HepG2 (cell line): Measurements from ENCODE around the gene ZNRF3. TPM values are rescaled to one million over a fixed set of nuclear protein-coding genes. Genes with fewer than 3 reads are reported as not detected.

Experiments used
- ATRX ChIP-seq: sonication (generic); formaldehyde crosslinking; IDR thresholded peaks from 2 replicates; pipeline ENCODE4 v1.4.0; 2020; ENCODE audit warnings: missing genetic modification reagents, borderline replicate concordance
- CREM ChIP-seq, 2 experiments: sonication (generic) in 1 of 2; formaldehyde crosslinking in 1 of 2; IDR thresholded peaks; 2 replicates each; pipeline versions ENCODE4 v1.4.0 to v1.6.1; 2016 to 2020; ENCODE audit warnings: antibody characterized with exemption in 1 of 2, mild to moderate bottlenecking in 1 of 2, missing genetic modification reagents in 1 of 2
- ESRRA ChIP-seq: sonication (generic); formaldehyde crosslinking; IDR thresholded peaks from 2 replicates; pipeline ENCODE4 v1.5.1; 2020; ENCODE audit warnings: mild to moderate bottlenecking, low read depth, missing genetic modification reagents
- HDAC1 ChIP-seq: sonication (generic); formaldehyde crosslinking; IDR thresholded peaks from 2 replicates; pipeline ENCODE4 v1.5.1; 2020; ENCODE audit warnings: mild to moderate bottlenecking, missing genetic modification reagents
- HNF4G ChIP-seq, 2 experiments: sonication (generic) in 1 of 2; formaldehyde crosslinking in 1 of 2; IDR thresholded peaks; 2 replicates each; pipeline versions ENCODE4 v1.4.0 to v1.6.1; 2011 to 2020; ENCODE audit warnings: borderline replicate concordance in 2 of 2, low read depth in 2 of 2, mild to moderate bottlenecking in 2 of 2, low read length in 1 of 2, missing genetic modification reagents in 1 of 2, moderate library complexity in 1 of 2
- MED1 ChIP-seq: sonication (generic); formaldehyde crosslinking; IDR thresholded peaks from 2 replicates; pipeline ENCODE4 v1.4.0; 2020; ENCODE audit warnings: missing genetic modification reagents
- MEF2D ChIP-seq: sonication (generic); formaldehyde crosslinking; IDR thresholded peaks from 2 replicates; pipeline ENCODE4 v1.5.1; 2020; ENCODE audit warnings: mild to moderate bottlenecking, missing genetic modification reagents
- NCOR1 ChIP-seq: fragments of 200-600 bp; sonication (generic); IDR thresholded peaks from 2 replicates; pipeline ENCODE4 v1.7.0; 2017; ENCODE audit warnings: antibody characterized with exemption, low read length, borderline replicate concordance
- NR2F6 ChIP-seq, 2 experiments: IDR thresholded peaks; 2 replicates each; pipeline ENCODE4 v1.6.1; 2016; ENCODE audit warnings: antibody characterized with exemption in 1 of 2, mild to moderate bottlenecking in 1 of 2
- PAXIP1 ChIP-seq: sonication (generic); formaldehyde crosslinking; conservative IDR thresholded peaks from 2 replicates; pipeline ENCODE4 v1.4.0; 2020; ENCODE audit warnings: mild to moderate bottlenecking, missing genetic modification reagents, moderate library complexity
- POGZ ChIP-seq: sonication (generic); formaldehyde crosslinking; IDR thresholded peaks from 2 replicates; pipeline ENCODE4 v1.4.0; 2020; ENCODE audit warnings: mild to moderate bottlenecking, missing genetic modification reagents
- RARA ChIP-seq: IDR thresholded peaks from 2 replicates; pipeline ENCODE4 v1.6.1; 2016; ENCODE audit warnings: missing genetic modification reagents, missing compliant biosample characterization
- RCOR2 ChIP-seq: IDR thresholded peaks from 2 replicates; pipeline ENCODE4 v1.6.1; 2016; ENCODE audit warnings: missing biosample characterization, missing genetic modification reagents
- RXRB ChIP-seq: IDR thresholded peaks from 2 replicates; pipeline ENCODE4 v1.6.1; 2016; ENCODE audit warnings: borderline replicate concordance, missing genetic modification reagents, missing compliant biosample characterization
- SNAPC5 ChIP-seq: sonication (generic); formaldehyde crosslinking; IDR thresholded peaks from 2 replicates; pipeline ENCODE4 v1.8.1; 2023; ENCODE audit warnings: mild to moderate bottlenecking, missing genetic modification reagents, borderline replicate concordance
- SOX13 ChIP-seq, 3 experiments: fragments of 450-650 bp in 1 of 3; sonication (generic) in 1 of 3; formaldehyde crosslinking in 1 of 3; IDR thresholded peaks in 2 of 3; conservative IDR thresholded peaks in 1 of 3; 2 replicates each; pipeline versions ENCODE4 v1.5.0 to v1.6.1; 2016 to 2020; ENCODE audit warnings: antibody characterized with exemption in 1 of 3, mild to moderate bottlenecking in 1 of 3, missing compliant biosample characterization in 1 of 3, missing genetic modification reagents in 1 of 3, moderate library complexity in 1 of 3
- TCF7 ChIP-seq: sonication (generic); IDR thresholded peaks from 2 replicates; pipeline ENCODE4 v1.6.1; 2016; ENCODE audit warnings: antibody characterized with exemption, low read depth
- XBP1 ChIP-seq: sonication (generic); formaldehyde crosslinking; IDR thresholded peaks from 2 replicates; pipeline ENCODE4 v1.5.0; 2020; ENCODE audit warnings: missing genetic modification reagents
- ZEB1 ChIP-seq: IDR thresholded peaks from 2 replicates; pipeline ENCODE4 v1.6.1; 2012; ENCODE audit warnings: mild to moderate bottlenecking, low read depth, inconsistent platforms; ENCODE audit not compliant: insufficient replicate concordance
- ZNF12 ChIP-seq: sonication (generic); formaldehyde crosslinking; IDR thresholded peaks from 2 replicates; pipeline ENCODE4 v1.5.0; 2020; ENCODE audit warnings: missing genetic modification reagents
- ZNF569 ChIP-seq: sonication (generic); formaldehyde crosslinking; IDR thresholded peaks from 2 replicates; pipeline ENCODE4 v1.5.0; 2020; ENCODE audit warnings: mild to moderate bottlenecking, missing genetic modification reagents, moderate library complexity, borderline replicate concordance
- ZNF746 ChIP-seq: sonication (generic); formaldehyde crosslinking; IDR thresholded peaks from 2 replicates; pipeline ENCODE4 v1.8.0; 2022; ENCODE audit warnings: mild to moderate bottlenecking, missing genetic modification reagents
- polyA plus RNA-seq, 8 experiments: library from polyadenylated mRNA; depleted of rRNA in 3 of 8; stranded (reverse) in 7 of 8; unstranded in 1 of 8; fragments of >200 nt; fragmentation: Illumina TruSeq in 4 of 8; extraction: Trizol in 4 of 8; gene quantifications; 2 replicates each; pipeline versions ENCODE4 v1.2.1 to v1.2.3, GENCODE V29; 2011 to 2016; ENCODE audit warnings: low read depth in 4 of 8, missing spikeins in 1 of 8, mixed read lengths in 1 of 8; ENCODE audit not compliant: insufficient read depth in 1 of 8
- total RNA-seq, 5 experiments: library from RNA; depleted of rRNA; stranded (reverse); fragments of >200 nt; fragmentation: Illumina TruSeq; extraction: Trizol; gene quantifications; 2 replicates each; pipeline ENCODE4 v1.2.3, GENCODE V29; 2016; ENCODE audit warnings: low read depth in 1 of 5
- TF ChIP-seq, protein P1 (sequence below): IDR thresholded peaks from 2 replicates; pipeline ENCODE4 v1.6.1; 2016; ENCODE audit warnings: missing compliant biosample characterization, missing genetic modification reagents, borderline replicate concordance

Gene ZNRF3
- total and polyA plus RNA-seq, 2 of the 13 experiments (the other 11 are each of a cell fraction or from before 2014, with no cell fraction given), result 20.3 to 36.7 TPM

DNA sequence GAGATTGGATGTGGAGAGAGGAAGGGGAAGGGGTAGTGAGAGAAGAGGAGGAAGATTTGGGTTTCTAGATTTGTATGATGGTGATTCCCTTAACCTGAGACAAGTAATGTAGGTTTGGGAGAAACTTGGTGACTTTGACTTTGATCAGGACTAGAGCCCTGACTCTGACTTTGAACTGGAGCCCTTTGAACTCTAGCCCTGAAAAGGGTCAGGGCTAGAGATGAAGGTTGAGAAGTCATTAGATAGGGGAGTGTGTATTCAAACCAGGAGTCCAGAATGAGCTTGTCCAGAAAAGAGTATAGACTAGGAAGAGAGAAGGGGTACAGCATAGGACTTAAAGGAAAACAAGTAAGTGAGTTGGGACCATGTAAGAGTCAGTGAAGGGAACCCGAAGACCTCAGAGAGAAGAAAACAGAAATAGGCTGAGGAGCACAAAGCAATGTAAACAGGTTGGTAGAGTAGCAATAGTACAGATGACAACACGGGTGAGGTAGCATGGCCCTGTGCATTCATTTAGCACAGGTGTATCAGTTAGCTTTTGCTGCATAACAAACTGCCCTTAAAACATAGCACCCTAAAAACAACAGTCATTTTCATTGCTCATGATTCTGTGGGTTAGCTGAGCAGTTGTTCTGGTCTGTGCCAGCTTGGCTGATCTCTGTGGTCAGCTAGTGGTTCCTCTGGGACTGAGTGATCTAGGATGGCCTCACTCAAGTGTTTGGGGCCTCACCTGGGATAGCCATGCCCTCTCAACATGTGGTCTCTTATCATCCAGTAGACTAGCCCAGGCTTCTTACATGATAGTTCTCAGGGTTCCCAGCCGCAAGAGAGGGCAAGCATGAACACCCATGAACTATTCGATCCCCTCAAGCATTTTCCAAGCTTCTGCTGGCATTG, 135.2 kb downstream of the ZNRF3 start (continued):
- TF ChIP-seq TCF7, result peak; percentile 48; the same call in 1 of the 2 replicates
- TF ChIP-seq HNF4G (IDR thresholded peaks at IDR 0.05; ENCODE audit: borderline replicate concordance, low read depth, low read length), result peak; percentile 71
- no peak for TF ChIP-seq HNF4G (CRISPR knock-in tag; IDR thresholded peaks at IDR 0.05; ENCODE audit: borderline replicate concordance, low read depth)
- peak; percentile 71 for TF ChIP-seq RXRB (CRISPR knock-in tag)
- TF ChIP-seq PAXIP1, result peak; percentile 41; the same call in 1 of the 2 replicates
- no peak for TF ChIP-seq ZNF569 (CRISPR knock-in tag)
- no peak for TF ChIP-seq HDAC1 (CRISPR knock-in tag)
- no peak for TF ChIP-seq SOX13 (IDR thresholded peaks at IDR 0.05)
- peak in 1 of 2 experiments; percentile 20; a peak in 1 of 4 replicates for TF ChIP-seq SOX13 (CRISPR knock-in tag; conservative IDR thresholded peaks at IDR 0.05 in 1 of 2, IDR thresholded peaks at IDR 0.05 in 1 of 2)
- TF ChIP-seq ATRX (CRISPR knock-in tag), result no peak
- no peak for TF ChIP-seq XBP1 (CRISPR knock-in tag)
- TF ChIP-seq POGZ (CRISPR knock-in tag), result 0 out of 2 replicates have a peak, but pooled peaks have one; percentile 30
- peak; percentile 20; the same call in 1 of the 2 replicates for TF ChIP-seq CREM (IDR thresholded peaks at IDR 0.05)
- TF ChIP-seq CREM (CRISPR knock-in tag; IDR thresholded peaks at IDR 0.05), result no peak
- TF ChIP-seq ZEB1, result no peak
- peak; percentile 89 for TF ChIP-seq ZNF12 (CRISPR knock-in tag)
- TF ChIP-seq RARA (CRISPR knock-in tag), result peak; percentile 96
- TF ChIP-seq RCOR2 (CRISPR knock-in tag), result peak; percentile 51; the same call in 1 of the 2 replicates
- no peak for TF ChIP-seq MEF2D (CRISPR knock-in tag)
- TF ChIP-seq MED1 (CRISPR knock-in tag), result 0 out of 2 replicates have a peak, but pooled peaks have one; percentile 28
- peak; percentile 76; the same call in 1 of the 2 replicates for TF ChIP-seq ESRRA (CRISPR knock-in tag)
- TF ChIP-seq NR2F6 (IDR thresholded peaks at IDR 0.05), result peak; percentile 75
- peak; percentile 57; the same call in 1 of the 2 replicates for TF ChIP-seq NR2F6 (CRISPR knock-in tag; IDR thresholded peaks at IDR 0.05)
- TF ChIP-seq SNAPC5 (CRISPR knock-in tag), result no peak
- TF ChIP-seq NCOR1, result peak; percentile 69; the same call in 1 of the 2 replicates
- TF ChIP-seq ZNF746, result no peak
- TF ChIP-seq, protein P1, sequence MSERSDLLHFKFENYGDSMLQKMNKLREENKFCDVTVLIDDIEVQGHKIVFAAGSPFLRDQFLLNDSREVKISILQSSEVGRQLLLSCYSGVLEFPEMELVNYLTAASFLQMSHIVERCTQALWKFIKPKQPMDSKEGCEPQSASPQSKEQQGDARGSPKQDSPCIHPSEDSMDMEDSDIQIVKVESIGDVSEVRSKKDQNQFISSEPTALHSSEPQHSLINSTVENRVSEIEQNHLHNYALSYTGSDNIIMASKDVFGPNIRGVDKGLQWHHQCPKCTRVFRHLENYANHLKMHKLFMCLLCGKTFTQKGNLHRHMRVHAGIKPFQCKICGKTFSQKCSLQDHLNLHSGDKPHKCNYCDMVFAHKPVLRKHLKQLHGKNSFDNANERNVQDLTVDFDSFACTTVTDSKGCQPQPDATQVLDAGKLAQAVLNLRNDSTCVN, result peak; percentile 89; the same call in 1 of the 2 replicates
